Glutamatergic neuron (in vitro differentiated cells): Measurements from ENCODE around the gene TTC13. TPM values are rescaled to one million over a fixed set of nuclear protein-coding genes. Genes with fewer than 3 reads are reported as not detected.

ENCODE experiments used
- DNase-seq: peaks from one replicate; pipeline ENCODE4 v3.0.0; 2022
- H3K27ac Mint-ChIP-seq: one replicate; pipeline ENCODE4 v1.8.0; 2020; ENCODE audit warnings: mild to moderate bottlenecking, mixed read lengths, inconsistent platforms; ENCODE audit not compliant: unreplicated experiment
- H3K27me3 Mint-ChIP-seq: one replicate; pipeline ENCODE4 v1.8.0; 2020; ENCODE audit warnings: mild to moderate bottlenecking, moderate library complexity, mixed read lengths, inconsistent platforms; ENCODE audit not compliant: unreplicated experiment
- H3K36me3 Mint-ChIP-seq: one replicate; pipeline ENCODE4 v1.8.0; 2020; ENCODE audit warnings: mild to moderate bottlenecking, mixed read lengths, inconsistent platforms; ENCODE audit not compliant: unreplicated experiment
- H3K4me1 Mint-ChIP-seq: one replicate; pipeline ENCODE4 v1.8.0; 2020; ENCODE audit warnings: mild to moderate bottlenecking, low read depth, mixed read lengths, inconsistent platforms; ENCODE audit not compliant: unreplicated experiment
- H3K4me3 Mint-ChIP-seq: one replicate; pipeline ENCODE4 v1.8.0; 2020; ENCODE audit warnings: mild to moderate bottlenecking, mixed read lengths, inconsistent platforms; ENCODE audit not compliant: unreplicated experiment
- H3K9me3 Mint-ChIP-seq: one replicate; pipeline ENCODE4 v1.8.0; 2020; ENCODE audit warnings: mild to moderate bottlenecking, moderate library complexity, mixed read lengths, inconsistent platforms; ENCODE audit not compliant: unreplicated experiment
- total RNA-seq: library from RNA; stranded (reverse); fragmentation: NEBNext Ultra II Directional; extraction: Animal tissue kit (Norgen Biotek cat#: 25700); gene quantifications from one replicate; pipeline ENCODE4 v1.2.1, GENCODE V29; 2021; ENCODE audit not compliant: unreplicated experiment
- TF ChIP-seq, protein P1 (sequence below): fragments of 200-600 bp; sonication (generic); IDR thresholded peaks from one replicate; pipeline ENCODE4 v1.5.0; 2021; ENCODE audit not compliant: partially characterized antibody, unreplicated experiment

Gene TTC13
- total RNA-seq, 1 donor from 2014 or later = 25.1 TPM

DNA sequence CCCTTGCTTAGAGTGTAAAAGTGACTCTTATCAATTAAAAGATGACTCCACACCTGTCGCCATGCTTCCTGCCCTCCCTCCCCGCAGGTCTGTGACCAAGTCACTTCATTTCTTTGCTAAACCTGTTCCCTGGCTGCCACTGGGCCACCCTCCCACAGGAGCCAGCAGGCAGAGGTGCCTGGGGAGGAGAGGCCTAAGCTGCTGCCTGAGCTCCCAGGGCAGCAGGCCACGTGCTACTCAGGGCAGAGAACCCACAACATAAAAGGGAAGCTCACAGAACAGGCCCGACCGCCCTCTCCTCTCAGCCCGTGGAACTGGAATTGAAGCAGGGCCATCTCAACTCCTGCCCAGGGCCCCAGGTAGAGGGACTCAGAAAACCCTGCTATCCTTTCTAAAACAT is 115.2 kb downstream of the TTC13 start:
- no peak for DNase-seq
- peaks cover 5% of the 10 kb centered on the region for H3K9me3 Mint-ChIP-seq
- peaks cover 34% of the 10 kb centered on the region for H3K4me1 Mint-ChIP-seq
- TF ChIP-seq, protein P1, sequence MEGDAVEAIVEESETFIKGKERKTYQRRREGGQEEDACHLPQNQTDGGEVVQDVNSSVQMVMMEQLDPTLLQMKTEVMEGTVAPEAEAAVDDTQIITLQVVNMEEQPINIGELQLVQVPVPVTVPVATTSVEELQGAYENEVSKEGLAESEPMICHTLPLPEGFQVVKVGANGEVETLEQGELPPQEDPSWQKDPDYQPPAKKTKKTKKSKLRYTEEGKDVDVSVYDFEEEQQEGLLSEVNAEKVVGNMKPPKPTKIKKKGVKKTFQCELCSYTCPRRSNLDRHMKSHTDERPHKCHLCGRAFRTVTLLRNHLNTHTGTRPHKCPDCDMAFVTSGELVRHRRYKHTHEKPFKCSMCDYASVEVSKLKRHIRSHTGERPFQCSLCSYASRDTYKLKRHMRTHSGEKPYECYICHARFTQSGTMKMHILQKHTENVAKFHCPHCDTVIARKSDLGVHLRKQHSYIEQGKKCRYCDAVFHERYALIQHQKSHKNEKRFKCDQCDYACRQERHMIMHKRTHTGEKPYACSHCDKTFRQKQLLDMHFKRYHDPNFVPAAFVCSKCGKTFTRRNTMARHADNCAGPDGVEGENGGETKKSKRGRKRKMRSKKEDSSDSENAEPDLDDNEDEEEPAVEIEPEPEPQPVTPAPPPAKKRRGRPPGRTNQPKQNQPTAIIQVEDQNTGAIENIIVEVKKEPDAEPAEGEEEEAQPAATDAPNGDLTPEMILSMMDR = no peak
- no peaks in the 10 kb centered on the region for H3K36me3 Mint-ChIP-seq
- no peaks in the 10 kb centered on the region for H3K27me3 Mint-ChIP-seq
- no peak overlapping the region for H3K4me3 Mint-ChIP-seq
- no peak overlapping the region for H3K27ac Mint-ChIP-seq

DNA sequence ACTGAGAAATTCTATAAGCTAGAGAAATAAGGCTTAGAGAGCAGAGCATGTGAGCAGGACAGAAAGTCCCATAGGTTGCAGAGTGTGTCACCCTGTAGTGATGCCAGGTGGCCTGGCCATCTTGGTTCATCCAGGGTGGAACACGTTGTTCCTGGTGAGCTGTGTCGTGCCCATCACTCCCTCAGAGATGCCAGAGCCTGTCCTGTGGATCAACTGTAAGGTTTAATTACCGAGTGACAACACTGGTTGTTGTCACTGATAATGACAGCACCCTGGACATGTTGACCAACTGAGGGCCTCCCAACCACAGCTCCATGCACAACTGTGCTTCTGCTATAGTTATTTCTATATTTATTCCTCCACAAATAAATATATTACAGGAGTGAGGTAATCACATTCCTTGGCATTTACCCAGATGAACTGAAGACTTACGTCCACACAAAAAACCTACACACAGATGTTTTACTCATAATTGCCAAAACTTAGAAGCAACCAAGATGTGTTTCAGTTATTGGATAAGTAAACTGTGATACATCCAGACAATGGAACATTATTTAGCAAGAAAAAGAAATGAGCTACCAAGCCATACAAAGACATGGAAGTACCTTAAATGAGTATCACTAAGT is 116.6 kb downstream of the TTC13 start:
- TF ChIP-seq, protein P1 = no peak
- no peak overlapping the region for H3K27ac Mint-ChIP-seq
- peaks cover 34% of the 10 kb centered on the region for H3K4me1 Mint-ChIP-seq
- H3K9me3 Mint-ChIP-seq = peaks cover 5% of the 10 kb centered on the region
- no peaks in the 10 kb centered on the region for H3K36me3 Mint-ChIP-seq
- no peak overlapping the region for H3K4me3 Mint-ChIP-seq
- peaks cover 1% of the 10 kb centered on the region for H3K27me3 Mint-ChIP-seq
- no peak for DNase-seq

DNA sequence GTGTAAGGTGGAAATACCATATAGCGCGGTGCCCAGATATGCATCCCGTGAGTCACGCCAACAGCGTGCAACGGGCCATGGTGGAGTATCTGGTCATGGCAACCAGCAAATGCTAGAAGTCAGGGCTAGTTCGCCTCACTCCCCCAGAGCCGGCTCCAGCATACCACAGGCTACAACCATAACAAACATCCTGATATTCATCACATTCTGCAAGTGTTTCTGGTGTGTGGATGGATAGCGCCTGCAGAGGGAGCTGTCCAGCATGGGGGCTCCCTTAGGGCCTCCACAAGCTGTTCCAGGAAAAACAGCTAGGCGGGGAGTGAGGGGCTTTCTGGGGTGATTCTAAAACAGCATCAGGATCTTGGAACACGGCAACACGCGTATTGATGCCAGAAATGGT is 117.2 kb downstream of the TTC13 start:
- Mint-ChIP-seq H3K9me3 (peaks cover 4% of the 10 kb centered on the region), H3K4me3 (no peak overlapping the region), H3K4me1 (peaks cover 28% of the 10 kb centered on the region), H3K27ac (no peak overlapping the region), H3K36me3 (no peaks in the 10 kb centered on the region), H3K27me3 (peaks cover 3% of the 10 kb centered on the region)
- TF ChIP-seq, protein P1 = peak; percentile 11
- DNase-seq = no peak

DNA sequence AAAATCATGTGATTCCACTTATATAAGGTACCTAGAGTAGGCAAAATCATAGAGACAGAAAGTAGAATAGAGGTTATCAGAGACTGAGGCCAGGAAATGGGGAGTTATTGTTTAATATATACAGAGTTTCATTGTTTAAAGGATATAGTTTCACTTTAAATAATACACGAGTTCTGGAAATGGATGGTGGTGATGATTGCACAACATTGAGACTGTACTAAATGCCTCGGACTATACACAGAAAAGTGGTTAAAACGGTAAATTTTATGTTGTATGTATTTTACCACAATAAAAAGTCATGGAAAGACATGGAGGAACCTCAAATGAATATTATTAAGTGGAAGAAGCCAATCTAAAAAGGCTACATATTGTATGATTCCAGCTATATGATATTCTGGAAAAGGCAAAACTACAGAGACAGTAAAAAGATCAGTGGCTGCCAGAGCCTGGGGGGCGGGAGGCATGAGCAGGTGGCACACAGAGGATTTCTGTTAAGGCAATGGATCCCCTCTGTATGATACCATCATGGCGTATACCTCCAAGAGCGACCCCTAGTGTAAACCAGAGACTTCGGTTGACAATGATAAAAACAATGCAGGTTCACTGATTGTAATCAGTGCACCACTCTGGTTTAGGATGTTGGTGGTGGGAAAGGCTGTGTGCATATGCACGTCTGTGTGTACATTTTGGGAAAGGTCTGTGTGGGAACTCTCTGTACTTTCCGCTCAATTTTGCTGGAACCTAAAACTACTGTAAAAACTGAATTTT is 117.9 kb downstream of the TTC13 start:
- Mint-ChIP-seq H3K36me3 (no peaks in the 10 kb centered on the region), H3K9me3 (peaks cover 2% of the 10 kb centered on the region), H3K27me3 (peaks cover 3% of the 10 kb centered on the region), H3K4me1 (peaks cover 27% of the 10 kb centered on the region), H3K4me3 (no peak overlapping the region), H3K27ac (no peak overlapping the region)
- no peak for DNase-seq
- TF ChIP-seq, protein P1 = no peak
